GM19467 (cell line): ENCODE data around the gene KCNK5.

Source experiments
- ATAC-seq: cut with Tn5 transposase; IDR thresholded peaks from one replicate; pipeline ENCODE4 v1.9.1; 2021; ENCODE audit warnings: mild to moderate bottlenecking, moderate library complexity; ENCODE audit not compliant: unreplicated experiment

The KCNK5 gene

GRCh38 chr6:39143238-39143930 lies 85.9 kb downstream of the KCNK5 start:
- ATAC-seq: no peak

GRCh38 chr6:39140556-39141167 lies 88.6 kb downstream of the KCNK5 start:
- ATAC-seq: no peak
